ENCODE results near the gene PGAP6.
"Not testable (repeated sequence)": the region's sequence is repeated elsewhere in the genome, so short reads cannot be mapped to it uniquely, and the experiment has no call there.

- not testable (repeated sequence) for TF ChIP-seq CTCF (conservative IDR thresholded peaks at IDR 0.05 in 1 of 2, IDR thresholded peaks at IDR 0.05 in 1 of 2; ENCODE audit: low read depth in 1 of 2, low read length in 2 of 2); EZH2 (IDR thresholded peaks at IDR 0.05; ENCODE audit: low read length, missing control alignments)
These were observed 40.4 kb upstream of the PGAP6 start for GRCh38 chr16:422179-422578.

Data from fibroblast of lung (primary cell).